ENCODE results near the gene ATRX. TPM values are rescaled to one million over a fixed set of nuclear protein-coding genes. Genes with fewer than 3 reads are reported as not detected.
"Not testable (repeated sequence)": the region's sequence is repeated elsewhere in the genome, so short reads cannot be mapped to it uniquely, and the experiment has no call there.

ATRX gene
- polyA plus RNA-seq, 1 donor from 2014 or later, result 64.0 TPM

- Histone ChIP-seq H2AFZ (ENCODE audit: low read depth, low read length) (no peak overlapping the region), H3F3A (ENCODE audit: insufficient read depth, low read length, poor library complexity, severe bottlenecking) (no peaks in the 10 kb centered on the region), H3K9me2 (ENCODE audit: insufficient read depth, low read length) (no peaks in the 10 kb centered on the region), H3K27me3 (ENCODE audit: insufficient read depth, low read depth, low read length) (no peaks in the 10 kb centered on the region), H3K4me2 (ENCODE audit: low read length) (no peak overlapping the region), H3K27ac (ENCODE audit: low read length) (no peak overlapping the region), H3K36me3 (ENCODE audit: insufficient read depth, low read length) (no peaks in the 10 kb centered on the region), H3K9me3 (ENCODE audit: low read length) (no peaks in the 10 kb centered on the region), H3K79me2 (replicated peaks; ENCODE audit: insufficient read depth, low read length) (no peaks in the 10 kb centered on the region), H4K20me1 (ENCODE audit: insufficient read depth) (no peaks in the 10 kb centered on the region), H3K9ac (ENCODE audit: low read length) (no peak overlapping the region), H3K4me3 (ENCODE audit: low read length) (no peak overlapping the region)
- no peak for TF ChIP-seq MXI1 (conservative IDR thresholded peaks at IDR 0.05; ENCODE audit: poor library complexity, severe bottlenecking)
- no peak for TF ChIP-seq REST (IDR thresholded peaks at IDR 0.05; ENCODE audit: borderline replicate concordance)
- no peak for TF ChIP-seq CTCF (IDR thresholded peaks at IDR 0.05; ENCODE audit: poor library complexity, severe bottlenecking)
- TF ChIP-seq EZH2 (IDR thresholded peaks at IDR 0.05; ENCODE audit: borderline replicate concordance, insufficient read depth, low read length, poor library complexity, severe bottlenecking), result no peak
- TF ChIP-seq POLR2AphosphoS5 (IDR thresholded peaks at IDR 0.05), result no peak
- no peak for TF ChIP-seq SMC3 (conservative IDR thresholded peaks at IDR 0.05; ENCODE audit: poor library complexity)
- TF ChIP-seq TAF1 (IDR thresholded peaks at IDR 0.05; ENCODE audit: low read depth), result no peak
Observed at GRCh38 chrX:77622672-77623071, 163.3 kb downstream of the ATRX start.

- H3K9me2 ChIP-seq (ENCODE audit: insufficient read depth, low read length), result no peaks in the 10 kb centered on the region
- H3K9me3 ChIP-seq (ENCODE audit: low read length), result no peaks in the 10 kb centered on the region
- no peak for TF ChIP-seq POLR2AphosphoS5 (IDR thresholded peaks at IDR 0.05)
- TF ChIP-seq TAF1 (IDR thresholded peaks at IDR 0.05; ENCODE audit: low read depth), result no peak
- no peak for TF ChIP-seq RAD21 (conservative IDR thresholded peaks at IDR 0.05)
- no peak for TF ChIP-seq REST (IDR thresholded peaks at IDR 0.05; ENCODE audit: borderline replicate concordance)
- no peak for TF ChIP-seq MXI1 (conservative IDR thresholded peaks at IDR 0.05; ENCODE audit: poor library complexity, severe bottlenecking)
- TF ChIP-seq EP300 (conservative IDR thresholded peaks at IDR 0.05; ENCODE audit: poor library complexity, severe bottlenecking), result no peak
- TF ChIP-seq CTCF (IDR thresholded peaks at IDR 0.05; ENCODE audit: poor library complexity, severe bottlenecking), result no peak
- TF ChIP-seq SMC3 (conservative IDR thresholded peaks at IDR 0.05; ENCODE audit: poor library complexity), result no peak
- no peak for TF ChIP-seq EZH2 (IDR thresholded peaks at IDR 0.05; ENCODE audit: borderline replicate concordance, insufficient read depth, low read length, poor library complexity, severe bottlenecking)
- no peaks in the 10 kb centered on the region for H3K27me3 ChIP-seq (ENCODE audit: insufficient read depth, low read depth, low read length)
- no peak overlapping the region for H3K9ac ChIP-seq (ENCODE audit: low read length)
- H3K4me3 ChIP-seq (ENCODE audit: low read length), result no peak overlapping the region
- no peaks in the 10 kb centered on the region for H3K79me2 ChIP-seq (replicated peaks; ENCODE audit: insufficient read depth, low read length)
- H3F3A ChIP-seq (ENCODE audit: insufficient read depth, low read length, poor library complexity, severe bottlenecking), result no peaks in the 10 kb centered on the region
- no peak overlapping the region for H2AFZ ChIP-seq (ENCODE audit: low read depth, low read length)
- no peaks in the 10 kb centered on the region for H4K20me1 ChIP-seq (ENCODE audit: insufficient read depth)
- no peak overlapping the region for H3K4me2 ChIP-seq (ENCODE audit: low read length)
- H3K27ac ChIP-seq (ENCODE audit: low read length), result no peak overlapping the region
- H3K36me3 ChIP-seq (ENCODE audit: insufficient read depth, low read length), result no peaks in the 10 kb centered on the region
Observed at GRCh38 chrX:77622233-77622632, 163.8 kb downstream of the ATRX start.

GRCh38 chrX:77621453-77621852 lies 164.6 kb downstream of the ATRX start:
- H3K4me2 ChIP-seq (ENCODE audit: low read length); H3K27ac ChIP-seq (ENCODE audit: low read length); H3K27me3 ChIP-seq (ENCODE audit: insufficient read depth, low read depth, low read length); H3K4me3 ChIP-seq (ENCODE audit: low read length); H3K9me2 ChIP-seq (ENCODE audit: insufficient read depth, low read length); H3F3A ChIP-seq (ENCODE audit: insufficient read depth, low read length, poor library complexity, severe bottlenecking); H3K9me3 ChIP-seq (ENCODE audit: low read length); H3K79me2 ChIP-seq (replicated peaks; ENCODE audit: insufficient read depth, low read length); H4K20me1 ChIP-seq (ENCODE audit: insufficient read depth); H2AFZ ChIP-seq (ENCODE audit: low read depth, low read length); H3K36me3 ChIP-seq (ENCODE audit: insufficient read depth, low read length); H3K9ac ChIP-seq (ENCODE audit: low read length): not testable (repeated sequence)
